ENCODE data around the gene RARRES1.
"Not testable (repeated sequence)": the region's sequence is repeated elsewhere in the genome, so short reads cannot be mapped to it uniquely, and the experiment has no call there.

The RARRES1 gene

DNA sequence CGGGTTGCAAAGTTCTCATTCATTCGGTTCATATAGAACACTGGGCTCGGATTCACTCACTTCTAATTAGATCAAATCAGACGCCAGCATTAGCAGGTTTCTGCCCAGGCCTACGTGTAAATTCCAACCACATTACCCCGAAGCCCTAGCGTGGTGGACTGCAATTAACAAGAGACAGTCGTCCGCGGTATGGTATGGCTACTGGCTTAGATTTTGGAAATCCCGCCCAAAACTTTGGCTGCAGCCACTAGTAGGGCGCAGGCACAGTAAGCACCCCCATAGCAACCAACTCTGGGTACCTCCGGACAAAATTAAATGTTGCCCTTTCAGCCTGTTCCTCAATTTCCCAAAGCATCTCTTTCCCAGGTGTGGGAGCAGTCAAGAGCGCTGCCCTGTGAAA, 771 bp downstream of the RARRES1 start:
- DNase-seq, result no peak

GRCh38 chr3:158728851-158729250, 3.4 kb downstream of the RARRES1 start:
- no peak for DNase-seq

DNA sequence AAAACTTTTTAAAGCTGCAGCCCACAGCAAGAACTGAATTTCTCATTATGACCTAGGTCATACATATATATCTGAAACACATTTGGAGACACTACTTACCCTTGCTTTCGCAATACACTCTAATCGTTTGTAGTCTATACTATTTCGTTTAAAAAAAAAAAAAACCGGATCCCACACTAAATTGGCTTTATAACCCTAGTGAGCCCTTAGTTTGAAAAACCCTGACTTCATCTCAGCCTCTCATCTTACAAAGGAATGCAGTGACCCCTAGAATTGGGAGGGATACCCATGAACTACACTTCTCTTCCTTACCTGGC, 4.2 kb downstream of the RARRES1 start:
- no peak for DNase-seq

DNA sequence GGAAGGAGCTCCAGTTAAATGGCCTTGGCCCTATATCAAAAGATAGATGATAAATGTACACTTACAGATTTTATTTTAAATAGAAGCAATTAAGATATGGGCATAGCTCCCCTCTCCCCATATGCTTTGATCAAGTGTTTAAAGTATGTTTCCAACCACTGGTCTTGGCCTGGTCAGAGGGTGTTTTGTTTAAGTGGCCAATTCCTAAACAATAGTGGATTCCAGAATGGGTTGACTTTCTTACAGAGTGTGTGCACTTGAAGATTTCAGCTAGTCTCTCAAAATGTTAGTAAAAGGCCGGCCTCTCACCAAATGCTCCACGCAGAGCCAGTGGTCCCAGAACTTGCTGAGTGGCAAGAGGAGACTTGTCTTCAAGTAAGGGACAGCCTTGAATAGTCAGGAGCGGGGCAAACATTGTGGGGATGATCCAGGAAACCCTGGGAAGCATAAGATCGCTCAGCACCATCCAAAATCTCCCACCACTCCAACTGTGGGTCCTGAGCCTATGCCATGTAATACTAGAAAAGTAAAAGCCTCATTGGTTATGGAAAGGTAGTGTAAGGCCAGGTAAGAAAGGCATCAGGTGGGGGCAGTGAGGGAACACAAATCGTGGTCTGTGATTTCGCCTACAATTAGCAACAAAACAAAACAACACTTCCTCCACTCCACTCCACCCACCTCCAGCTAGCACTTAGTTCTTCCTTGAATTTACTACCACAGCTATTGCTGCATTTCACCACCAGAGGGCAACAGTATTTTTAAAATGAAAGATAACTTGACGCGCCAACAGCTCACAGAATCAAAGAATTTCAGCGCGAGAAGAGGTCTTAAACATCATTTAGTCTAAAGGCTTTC, 4.8 kb downstream of the RARRES1 start:
- peak; percentile 63 for DNase-seq

DNA sequence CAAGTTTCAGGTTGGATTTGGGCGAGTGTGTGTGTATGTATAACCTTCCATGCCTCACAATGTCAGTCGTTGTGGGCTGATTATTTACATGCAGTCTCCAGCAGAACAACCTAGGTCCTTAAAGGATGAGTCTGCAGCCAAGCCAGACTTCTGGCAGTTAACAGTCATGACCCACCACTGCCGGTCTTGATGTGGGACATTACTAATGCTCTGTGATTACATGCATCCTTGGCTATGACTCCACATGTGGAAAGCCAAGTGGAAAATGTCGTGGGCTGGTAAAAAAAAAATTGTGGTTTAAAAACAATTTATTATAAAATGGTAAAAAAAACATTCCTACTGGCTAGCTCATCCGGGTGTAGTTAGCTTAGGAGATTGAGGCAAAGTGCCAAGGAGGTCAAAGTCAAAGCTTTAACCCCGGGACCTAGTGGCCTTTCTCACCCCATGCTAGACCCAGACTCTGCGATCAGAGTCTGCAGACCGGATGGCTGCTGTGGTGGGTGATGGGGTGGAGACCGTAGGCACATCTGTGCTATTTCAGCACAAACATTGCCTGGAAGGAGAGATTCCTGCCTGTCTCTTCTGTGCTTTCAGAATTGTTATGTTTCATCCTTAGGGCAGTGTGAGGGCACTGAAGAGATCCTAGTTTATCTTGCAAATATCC, 6.8 kb downstream of the RARRES1 start:
- no peak for DNase-seq

- no peak for DNase-seq
Measured at GRCh38 chr3:158723991-158724390, 8.3 kb downstream of the RARRES1 start.

DNA sequence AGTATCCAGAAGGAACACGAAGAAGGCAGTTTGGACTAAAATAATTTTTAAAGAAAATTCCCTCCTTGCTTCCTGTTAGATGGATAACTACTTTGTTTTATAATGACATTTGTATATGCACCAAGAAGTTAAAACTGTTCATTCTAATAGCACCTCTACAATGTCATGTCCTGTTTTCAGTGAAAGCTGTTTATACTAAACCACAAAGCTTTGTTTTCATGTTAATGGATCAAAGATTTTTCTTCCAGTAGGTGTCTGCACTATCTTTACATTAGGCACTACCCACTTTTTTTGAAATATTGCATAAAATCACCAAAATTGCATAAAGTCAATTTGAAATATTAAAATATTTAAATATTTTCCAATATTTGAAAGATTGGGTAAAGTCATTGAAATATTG, 10.1 kb downstream of the RARRES1 start:
- DNase-seq, result no peak

GRCh38 chr3:158718490-158719170, 13.6 kb downstream of the RARRES1 start:
- no peak for DNase-seq

GRCh38 chr3:158717576-158717975, 14.7 kb downstream of the RARRES1 start:
- DNase-seq, result no peak

GRCh38 chr3:158713094-158713499, 19.2 kb downstream of the RARRES1 start:
- no peak for DNase-seq

GRCh38 chr3:158712443-158712842, 19.8 kb downstream of the RARRES1 start:
- no peak for DNase-seq

- DNase-seq, result no peak
Measured at GRCh38 chr3:158711886-158712285, 20.4 kb downstream of the RARRES1 start.

- DNase-seq, result no peak
Measured at GRCh38 chr3:158710601-158711000, 21.7 kb downstream of the RARRES1 start.

DNA sequence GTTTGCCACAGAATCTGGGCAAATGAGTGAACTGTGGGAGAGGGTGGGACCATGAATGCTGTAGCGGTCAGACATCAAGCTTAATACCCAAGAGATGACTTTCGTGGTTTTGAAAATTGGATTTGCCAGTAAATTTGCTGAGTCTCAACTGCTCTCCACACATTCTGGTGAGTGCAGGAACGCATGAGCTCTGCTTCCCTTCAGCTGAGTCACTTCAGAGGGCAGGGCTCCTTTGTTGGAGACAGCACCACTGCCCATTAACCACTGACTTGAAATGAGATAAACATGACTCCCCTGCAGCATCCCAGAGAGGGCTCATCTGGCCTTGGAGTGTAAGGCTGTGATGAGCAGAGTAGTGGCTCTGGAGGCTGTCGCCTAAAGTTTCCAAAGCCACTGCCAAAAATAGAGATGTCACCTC, 22.6 kb downstream of the RARRES1 start:
- DNase-seq, result no peak

- DNase-seq, result no peak
Measured at GRCh38 chr3:158703566-158703965, 28.7 kb downstream of the RARRES1 start.

DNA sequence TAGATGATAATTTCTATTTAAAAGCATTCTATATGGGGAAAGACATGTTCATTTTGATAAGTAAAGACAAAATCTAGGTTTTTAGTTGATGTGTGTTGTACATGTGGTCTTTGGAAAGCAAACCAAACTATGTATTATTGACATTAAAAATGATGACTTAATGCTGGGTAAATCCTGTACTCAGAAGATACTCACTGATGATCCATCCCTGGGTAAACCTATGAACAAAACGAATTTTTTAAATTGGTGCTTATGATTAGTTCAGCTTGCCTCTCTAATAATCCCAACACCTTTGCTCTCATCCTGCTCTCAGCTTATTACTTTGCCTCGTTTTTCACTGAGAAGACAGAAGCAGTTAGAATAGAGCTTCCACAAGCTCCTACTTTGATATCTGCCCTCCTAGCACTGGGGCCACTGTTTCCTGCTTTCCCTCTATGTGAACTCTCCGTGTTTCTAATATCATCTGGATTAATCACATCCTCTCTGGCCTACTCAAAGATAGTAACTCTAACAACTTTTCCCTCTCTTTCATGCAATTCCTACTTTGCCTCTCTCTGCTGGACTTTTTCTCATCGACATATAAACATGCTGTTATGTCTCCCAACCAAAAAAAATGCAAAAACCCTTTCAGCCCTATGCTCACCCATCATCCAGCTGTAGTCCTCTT, 29.3 kb downstream of the RARRES1 start:
- no peak for DNase-seq

- no peak for DNase-seq
Measured at GRCh38 chr3:158701420-158702065, 30.7 kb downstream of the RARRES1 start.

GRCh38 chr3:158700559-158700958, 31.7 kb downstream of the RARRES1 start:
- no peak for DNase-seq

DNA sequence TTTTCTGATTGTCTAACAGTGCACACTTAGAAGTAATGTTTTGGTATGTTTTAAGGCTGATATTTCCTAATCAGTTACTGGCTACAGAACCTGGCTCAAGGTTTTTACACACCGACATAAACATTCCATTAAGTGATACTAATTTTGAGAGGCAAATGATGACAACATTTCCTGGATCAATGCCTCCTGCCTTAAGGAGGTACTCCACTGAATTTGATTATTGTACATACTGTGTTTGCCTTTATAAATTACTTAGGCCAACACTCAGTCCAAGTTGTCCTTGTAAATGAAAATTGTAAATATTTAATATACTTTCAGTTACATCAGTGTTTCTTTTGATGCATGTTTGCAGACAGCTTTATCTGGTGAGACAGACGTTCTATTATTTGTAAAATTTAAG, 35.6 kb downstream of the RARRES1 start:
- DNase-seq, result no peak

DNA sequence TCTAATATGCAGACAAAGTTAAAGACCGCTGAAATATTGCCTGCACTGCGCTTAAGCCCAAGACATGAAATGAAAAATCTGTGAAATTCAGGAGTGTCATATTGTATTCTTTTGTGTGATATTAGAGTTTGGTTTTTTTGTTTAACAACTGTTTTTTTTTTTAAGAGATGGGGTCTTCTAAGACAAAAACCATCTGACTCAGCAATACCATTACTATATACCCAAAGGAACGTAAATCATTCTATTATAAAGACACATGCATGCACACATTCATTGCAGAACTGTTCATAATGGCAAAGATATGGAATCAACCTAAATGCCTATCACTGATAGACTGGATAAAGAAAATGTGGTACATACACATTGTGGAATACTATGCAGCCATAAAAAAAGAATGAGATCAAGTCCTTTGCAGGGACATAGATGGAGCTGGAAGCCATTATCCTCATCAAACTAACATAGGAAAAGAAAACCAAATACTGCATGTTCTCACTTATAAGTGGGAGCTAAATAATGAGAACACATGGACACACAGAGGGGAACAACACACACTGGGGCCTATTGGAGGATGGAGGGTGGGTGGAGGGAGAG, 38.3 kb downstream of the RARRES1 start:
- DNase-seq, result not testable (repeated sequence)

DNA sequence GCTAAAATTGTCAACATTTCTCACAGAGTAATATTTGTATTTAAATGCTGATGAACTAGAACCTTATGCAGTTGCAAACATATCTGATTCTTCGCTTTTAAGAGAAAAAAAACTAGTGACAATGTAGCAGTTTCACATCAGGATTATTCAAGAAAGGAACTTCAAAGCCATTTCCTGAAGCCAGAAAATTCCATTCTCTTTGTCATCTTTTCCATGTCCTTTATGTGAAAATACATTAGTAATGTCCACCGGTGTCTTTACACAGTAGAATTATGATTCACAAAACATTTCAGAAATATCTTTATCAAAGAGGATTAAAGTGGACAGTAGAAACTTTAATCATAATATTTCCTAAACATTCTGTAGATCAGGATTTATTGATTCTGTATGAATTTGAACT, 47.1 kb downstream of the RARRES1 start:
- no peak for DNase-seq

GRCh38 chr3:158683230-158683962, 48.9 kb downstream of the RARRES1 start:
- DNase-seq, result no peak

All from DMS79 treated with DMSO at 0.1 percent for 48 hours (cell line).